HPDE6-E6E7 (cell line): Measurements from ENCODE around the gene TASP1.
"Not testable (repeated sequence)": the region's sequence is repeated elsewhere in the genome, so short reads cannot be mapped to it uniquely, and the experiment has no call there.

ENCODE experiments used
- DNase-seq: peaks from one replicate; pipeline ENCODE4 v3.0.0; 2011; ENCODE audit warnings: missing footprints; ENCODE audit errors: extremely low spot score

The TASP1 gene

GRCh38 chr20:13493143-13493542 lies 145.6 kb downstream of the TASP1 start:
- no peak for DNase-seq

DNA sequence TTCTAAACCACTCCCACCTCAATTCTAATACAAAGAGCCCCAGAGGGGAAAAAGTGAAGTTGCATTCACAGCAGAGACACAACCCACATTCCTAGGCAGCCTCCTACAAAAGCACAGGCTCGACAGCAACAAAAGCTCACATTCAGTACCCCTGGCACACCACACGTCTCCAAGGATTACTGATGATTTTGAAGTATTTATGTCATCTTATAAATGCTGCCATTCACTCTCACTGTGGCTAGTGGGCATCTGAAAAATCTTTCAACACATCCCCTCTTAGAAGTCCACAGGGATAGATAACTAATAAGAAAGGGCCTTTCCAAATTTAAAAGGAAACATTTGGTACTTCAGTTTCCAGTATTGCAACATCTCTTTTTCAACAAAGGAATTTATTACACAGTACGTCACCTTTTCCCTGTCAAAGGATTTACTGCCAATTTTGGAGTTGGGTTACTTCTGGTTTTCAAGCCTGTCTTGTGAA lies 146.7 kb downstream of the TASP1 start:
- no peak for DNase-seq

- no peak for DNase-seq
Observed at GRCh38 chr20:13487202-13487601, 151.5 kb downstream of the TASP1 start.

DNA sequence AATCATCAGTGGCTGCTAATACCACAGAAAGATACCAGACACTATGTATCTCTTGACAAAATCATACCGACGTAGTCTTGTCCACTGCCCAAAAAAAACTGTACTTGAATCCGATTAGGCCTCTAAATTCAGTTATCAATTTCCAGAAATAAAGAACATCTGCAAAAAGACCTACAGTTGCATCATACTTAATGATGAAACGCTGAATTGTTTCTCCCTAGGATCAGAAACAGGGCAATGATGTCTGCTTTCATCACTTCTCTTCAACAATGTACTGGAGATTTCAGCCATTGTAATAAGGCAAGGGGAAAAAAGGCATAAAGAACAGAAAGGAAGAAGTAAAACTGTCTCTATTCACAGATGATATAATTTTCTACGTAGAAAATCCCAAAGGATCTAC lies 152.0 kb downstream of the TASP1 start:
- no peak for DNase-seq

GRCh38 chr20:13485576-13485975 lies 153.2 kb downstream of the TASP1 start:
- no peak for DNase-seq

DNA sequence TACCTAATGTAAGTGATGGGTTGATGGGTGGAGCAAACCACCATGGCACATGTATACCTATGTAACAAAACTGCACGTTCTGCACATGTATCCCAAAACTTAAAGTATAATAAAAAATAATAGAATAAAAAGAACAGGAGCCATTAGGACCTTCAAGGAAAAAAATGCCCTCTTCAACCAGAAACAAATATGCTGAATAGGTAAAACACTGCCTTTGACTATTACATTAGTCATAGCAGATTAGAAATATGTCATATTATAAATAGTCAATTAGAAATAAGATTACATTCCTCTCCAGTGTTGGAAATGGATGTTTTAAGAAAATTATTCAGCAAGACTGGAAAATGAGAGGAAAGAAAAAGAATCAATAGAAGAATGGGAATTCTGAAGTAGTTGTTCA lies 153.7 kb downstream of the TASP1 start:
- not testable (repeated sequence) for DNase-seq

DNA sequence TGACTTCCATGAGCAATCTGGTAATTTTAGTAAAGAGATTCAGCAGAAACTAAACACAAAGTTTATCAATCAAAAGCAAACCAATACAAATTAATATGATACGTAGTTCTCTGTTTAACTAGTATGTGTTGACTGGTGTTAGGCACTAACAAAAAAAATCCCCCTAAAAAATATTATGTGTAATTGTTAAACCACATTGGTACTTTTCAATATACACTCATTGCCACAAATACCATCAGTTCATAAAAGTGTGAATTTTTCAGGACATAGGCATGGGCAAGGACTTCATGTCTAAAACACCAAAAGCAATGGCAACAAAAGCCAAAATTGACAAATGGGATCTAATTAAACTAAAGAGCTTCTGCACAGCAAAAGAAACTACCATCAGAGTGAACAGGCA lies 155.3 kb downstream of the TASP1 start:
- DNase-seq: not testable (repeated sequence)

GRCh38 chr20:13478366-13478765 lies 160.4 kb downstream of the TASP1 start:
- no peak for DNase-seq

- DNase-seq: no peak
Observed at GRCh38 chr20:13474467-13474866, 164.3 kb downstream of the TASP1 start.

GRCh38 chr20:13469262-13469661 lies 169.5 kb downstream of the TASP1 start:
- DNase-seq: no peak

DNA sequence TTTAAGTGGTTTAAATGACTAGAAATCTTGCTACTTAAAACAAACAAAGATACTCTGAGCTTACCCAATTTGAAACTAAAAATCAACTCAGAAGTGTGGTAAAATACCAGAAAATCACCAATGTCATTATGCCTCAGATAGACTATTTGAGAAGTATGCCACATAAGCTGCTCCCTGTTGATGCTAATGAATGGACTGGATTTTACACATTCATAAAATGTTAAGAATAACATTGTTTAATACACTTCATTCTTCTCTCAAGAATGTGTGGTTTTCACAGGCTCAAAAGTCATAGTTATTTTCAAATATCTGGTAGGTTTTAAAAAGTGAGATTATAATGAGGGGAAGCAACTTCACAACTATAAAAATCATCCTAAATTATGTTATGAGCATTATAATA lies 170.6 kb downstream of the TASP1 start:
- no peak for DNase-seq

- DNase-seq: no peak
Observed at GRCh38 chr20:13464702-13465101, 174.0 kb downstream of the TASP1 start.

DNA sequence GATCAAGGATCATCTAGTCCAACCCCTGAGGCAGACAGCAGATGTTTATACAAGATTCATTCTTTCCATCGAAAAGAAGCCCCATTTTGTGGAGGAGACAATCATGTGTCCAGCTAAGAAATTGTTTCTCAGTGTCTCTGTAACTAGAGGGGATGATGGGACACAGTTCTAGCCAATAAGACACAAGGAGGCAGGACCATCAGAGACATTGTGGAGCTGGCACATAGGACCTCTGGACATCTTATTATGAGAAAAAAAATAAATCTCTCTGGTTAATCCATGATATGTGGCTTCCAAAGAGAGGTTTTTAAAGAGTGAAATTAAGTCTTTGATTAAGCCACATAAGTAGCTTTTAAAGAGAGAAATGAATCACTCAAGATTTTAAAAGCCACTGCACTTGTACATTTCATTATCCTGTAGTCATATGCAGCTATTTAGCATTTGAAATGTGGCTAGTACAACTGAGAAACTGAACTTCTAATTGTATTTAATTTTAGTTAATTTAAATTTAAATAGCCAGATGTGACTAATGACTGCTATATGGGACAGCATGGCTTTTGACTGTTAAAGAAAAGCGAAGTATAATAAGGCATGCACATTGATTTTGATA lies 176.8 kb downstream of the TASP1 start:
- DNase-seq: no peak

GRCh38 chr20:13458860-13459451 lies 179.8 kb downstream of the TASP1 start:
- DNase-seq: peak; percentile 33

GRCh38 chr20:13457487-13457886 lies 181.2 kb downstream of the TASP1 start:
- no peak for DNase-seq

GRCh38 chr20:13455713-13456112 lies 183.0 kb downstream of the TASP1 start:
- no peak for DNase-seq

DNA sequence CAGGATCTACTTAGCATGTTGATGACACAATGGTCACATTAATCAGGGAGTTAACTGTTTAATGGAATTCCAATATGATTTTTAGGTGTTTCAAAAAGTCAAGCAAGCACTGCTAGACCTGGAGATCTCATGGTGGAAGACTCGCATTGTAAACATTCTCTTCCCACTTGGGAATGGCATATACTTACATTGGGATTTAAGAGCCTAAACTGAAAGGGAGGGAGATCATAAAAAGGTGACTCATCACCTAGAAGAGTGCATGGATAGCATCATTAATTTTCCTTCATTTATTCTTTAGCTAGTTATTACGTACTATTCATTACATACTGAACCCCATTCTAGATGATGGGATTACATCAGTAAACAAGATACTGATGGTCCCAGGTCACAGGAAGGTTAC lies 185.4 kb downstream of the TASP1 start:
- DNase-seq: no peak

DNA sequence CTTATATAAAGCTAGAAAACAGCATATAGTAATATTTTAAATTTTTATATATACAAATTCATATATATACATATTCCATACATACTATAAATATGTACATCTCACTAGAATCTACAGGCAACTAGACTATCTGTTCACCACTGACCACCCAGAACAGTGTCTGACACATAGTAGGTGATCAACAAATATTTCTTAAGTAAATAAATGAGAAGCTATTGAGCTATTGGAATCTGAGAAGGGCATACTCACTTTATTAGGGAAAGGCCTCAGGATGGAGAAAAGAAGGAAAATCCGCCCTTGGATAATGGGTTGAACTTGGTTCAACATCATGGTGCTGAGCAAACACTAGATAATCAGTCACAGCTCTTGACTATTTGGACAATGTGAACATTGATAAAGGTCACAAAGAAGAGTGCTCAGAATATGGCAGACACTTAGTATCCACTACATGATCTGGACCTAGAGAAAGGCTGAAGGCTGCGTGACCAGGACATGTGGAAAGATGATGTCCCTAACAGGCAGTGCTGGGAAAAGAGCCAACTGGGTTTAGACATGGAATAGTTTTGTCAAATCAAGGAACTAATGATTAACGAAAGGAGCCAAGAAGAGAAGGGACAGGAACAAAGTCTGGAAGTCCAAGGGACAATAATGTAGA lies 186.1 kb downstream of the TASP1 start:
- no peak for DNase-seq

GRCh38 chr20:13449868-13450434 lies 188.8 kb downstream of the TASP1 start:
- DNase-seq: no peak

DNA sequence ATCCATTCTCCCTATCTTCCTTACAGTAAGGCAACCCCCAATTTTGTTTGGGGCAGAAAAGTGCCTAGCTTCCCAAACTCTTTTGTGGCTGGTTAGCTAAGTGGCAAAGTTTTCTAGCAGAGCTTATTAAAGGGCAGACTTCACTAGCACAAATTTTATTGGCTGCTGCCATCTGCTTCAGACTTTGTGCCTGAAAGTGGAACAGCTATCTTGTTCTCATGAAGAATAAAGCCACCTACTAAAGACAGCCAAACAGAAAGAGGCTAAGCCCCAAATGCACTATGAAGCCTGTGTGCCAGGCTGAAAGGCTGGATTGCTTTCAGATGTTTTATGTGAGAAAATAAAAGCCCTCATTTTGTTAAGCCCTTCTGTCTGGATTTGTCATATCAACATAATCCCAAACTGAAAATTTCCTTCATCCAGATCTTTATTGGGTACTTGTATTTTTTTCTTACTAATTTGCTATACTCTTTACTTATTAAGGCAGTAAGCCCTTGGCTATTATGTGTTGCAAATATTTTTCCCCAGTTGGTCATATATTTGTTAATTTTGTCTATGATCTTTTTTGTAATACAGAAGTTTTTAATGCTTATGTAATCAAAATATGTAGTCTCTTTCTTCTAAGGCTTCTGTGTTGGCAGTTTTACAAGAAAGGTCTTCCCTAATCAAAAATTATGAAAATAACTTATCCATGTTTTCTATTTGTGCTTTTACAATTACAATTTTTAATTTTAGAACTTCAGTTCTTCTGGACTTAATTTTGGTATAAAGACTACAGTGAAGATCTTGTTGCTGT lies 191.1 kb downstream of the TASP1 start:
- no peak for DNase-seq

GRCh38 chr20:13443690-13444089 lies 195.0 kb downstream of the TASP1 start:
- DNase-seq: no peak

DNA sequence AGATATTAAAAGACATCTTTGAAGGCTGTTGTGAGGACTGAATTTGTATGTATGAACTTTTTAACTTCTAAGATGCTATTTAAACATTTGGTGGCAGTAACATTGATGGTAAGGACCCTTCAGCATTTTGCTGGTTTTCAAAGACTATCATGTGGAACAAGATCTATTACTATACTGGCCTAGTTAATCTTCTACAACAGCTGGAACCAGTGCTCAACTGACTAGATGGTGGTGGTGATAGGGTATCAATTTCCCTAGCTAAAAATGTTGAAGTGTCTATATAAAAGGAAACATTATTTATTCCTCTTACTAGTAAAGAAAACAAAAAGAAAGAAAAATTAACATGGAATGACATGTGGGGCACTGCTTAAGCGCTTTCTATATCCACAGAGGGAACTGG lies 195.7 kb downstream of the TASP1 start:
- DNase-seq: no peak
